ENCODE results near the gene HOXA7. TPM values are rescaled to one million over a fixed set of nuclear protein-coding genes. Genes with fewer than 3 reads are reported as not detected.
A peak's percentile ranks its signal among the peaks of the same experiment; 100 is the strongest.

HOXA7 gene
- total RNA-seq, 1 donor, result 3.6 TPM

DNA sequence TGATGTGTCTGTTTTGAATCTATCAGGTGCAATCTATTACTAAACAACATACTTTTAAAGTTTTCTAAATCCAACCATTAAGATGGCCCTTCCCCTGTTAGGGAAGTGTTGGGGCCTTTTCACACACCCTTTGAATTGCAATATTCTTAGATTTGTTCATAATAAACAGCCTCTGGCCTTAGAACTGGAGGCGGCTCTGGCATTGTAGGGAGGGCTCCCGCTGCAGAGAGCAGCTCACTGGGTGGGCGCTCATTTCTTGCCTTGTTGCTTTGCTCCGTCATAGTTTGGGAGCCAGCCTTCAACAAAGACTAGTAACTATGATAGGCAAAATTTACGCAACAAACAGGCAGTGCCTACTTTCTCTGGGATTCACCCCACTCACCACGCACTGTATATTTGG lies 21.9 kb upstream of the HOXA7 start:
- Histone ChIP-seq H3K27me3 (ENCODE audit: insufficient read depth, low read length) (no peaks in the 10 kb centered on the region), H2AFZ (ENCODE audit: low read length) (no peak overlapping the region), H3K4me3 (ENCODE audit: insufficient read depth, low read length) (peak overlapping the region; percentile 75), H3K4me2 (ENCODE audit: insufficient read depth, low read length) (peak overlapping the region; percentile 99), H3K79me2 (ENCODE audit: insufficient read depth, low read length) (peaks cover 98% of the 10 kb centered on the region), H3K36me3 (ENCODE audit: insufficient read depth, low read length) (peaks cover 8% of the 10 kb centered on the region), H3K9me3 (ENCODE audit: low read depth, low read length) (no peaks in the 10 kb centered on the region), H3K4me1 (ENCODE audit: insufficient read depth, low read length) (peaks cover 71% of the 10 kb centered on the region), H3K27ac (ENCODE audit: low read depth, low read length) (peak overlapping the region; percentile 76), H4K20me1 (ENCODE audit: insufficient read depth, low read length) (no peaks in the 10 kb centered on the region)
- DNase-seq (ENCODE audit: insufficient read length, low spot score, missing footprints), result peak; percentile 93
- no peak for TF ChIP-seq CTCF (IDR thresholded peaks at IDR 0.05; ENCODE audit: extremely low read depth, low read depth, low read length)

DNA sequence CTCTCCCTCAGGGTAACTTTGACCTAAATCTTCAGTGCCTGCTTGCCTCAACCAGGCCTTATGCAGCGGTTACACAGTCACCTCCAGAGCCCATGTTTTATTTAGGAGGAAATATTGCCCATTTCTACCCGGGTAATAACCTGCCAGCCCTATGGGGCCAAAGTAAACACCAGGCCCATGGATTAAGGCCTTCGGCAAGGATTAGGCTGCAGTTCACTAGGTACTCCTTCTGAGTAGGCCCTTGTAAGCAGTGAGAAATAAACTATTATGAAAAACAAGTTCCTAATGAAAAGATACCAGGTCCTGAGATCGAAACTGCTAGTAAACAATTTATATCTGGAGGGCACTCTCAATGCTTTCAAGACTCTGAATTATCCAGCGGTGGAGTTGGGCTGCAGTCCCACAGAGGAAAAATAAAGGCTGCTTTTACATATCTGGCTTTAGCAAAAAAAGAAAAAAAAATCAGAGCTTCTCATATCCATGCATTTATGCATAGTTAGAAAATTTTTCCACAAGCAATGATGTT lies 21.4 kb upstream of the HOXA7 start:
- Histone ChIP-seq H3K36me3 (ENCODE audit: insufficient read depth, low read length) (peaks cover 8% of the 10 kb centered on the region), H2AFZ (ENCODE audit: low read length) (no peak overlapping the region), H3K4me1 (ENCODE audit: insufficient read depth, low read length) (peaks cover 69% of the 10 kb centered on the region), H3K27ac (ENCODE audit: low read depth, low read length) (peak overlapping the region; percentile 76), H3K9me3 (ENCODE audit: low read depth, low read length) (no peaks in the 10 kb centered on the region), H3K79me2 (ENCODE audit: insufficient read depth, low read length) (peaks cover 98% of the 10 kb centered on the region), H4K20me1 (ENCODE audit: insufficient read depth, low read length) (no peaks in the 10 kb centered on the region), H3K27me3 (ENCODE audit: insufficient read depth, low read length) (no peaks in the 10 kb centered on the region), H3K4me3 (ENCODE audit: insufficient read depth, low read length) (peak overlapping the region; percentile 75), H3K4me2 (ENCODE audit: insufficient read depth, low read length) (peak overlapping the region; percentile 99)
- DNase-seq (ENCODE audit: insufficient read length, low spot score, missing footprints), result no peak
- TF ChIP-seq CTCF (IDR thresholded peaks at IDR 0.05; ENCODE audit: extremely low read depth, low read depth, low read length), result no peak

DNA sequence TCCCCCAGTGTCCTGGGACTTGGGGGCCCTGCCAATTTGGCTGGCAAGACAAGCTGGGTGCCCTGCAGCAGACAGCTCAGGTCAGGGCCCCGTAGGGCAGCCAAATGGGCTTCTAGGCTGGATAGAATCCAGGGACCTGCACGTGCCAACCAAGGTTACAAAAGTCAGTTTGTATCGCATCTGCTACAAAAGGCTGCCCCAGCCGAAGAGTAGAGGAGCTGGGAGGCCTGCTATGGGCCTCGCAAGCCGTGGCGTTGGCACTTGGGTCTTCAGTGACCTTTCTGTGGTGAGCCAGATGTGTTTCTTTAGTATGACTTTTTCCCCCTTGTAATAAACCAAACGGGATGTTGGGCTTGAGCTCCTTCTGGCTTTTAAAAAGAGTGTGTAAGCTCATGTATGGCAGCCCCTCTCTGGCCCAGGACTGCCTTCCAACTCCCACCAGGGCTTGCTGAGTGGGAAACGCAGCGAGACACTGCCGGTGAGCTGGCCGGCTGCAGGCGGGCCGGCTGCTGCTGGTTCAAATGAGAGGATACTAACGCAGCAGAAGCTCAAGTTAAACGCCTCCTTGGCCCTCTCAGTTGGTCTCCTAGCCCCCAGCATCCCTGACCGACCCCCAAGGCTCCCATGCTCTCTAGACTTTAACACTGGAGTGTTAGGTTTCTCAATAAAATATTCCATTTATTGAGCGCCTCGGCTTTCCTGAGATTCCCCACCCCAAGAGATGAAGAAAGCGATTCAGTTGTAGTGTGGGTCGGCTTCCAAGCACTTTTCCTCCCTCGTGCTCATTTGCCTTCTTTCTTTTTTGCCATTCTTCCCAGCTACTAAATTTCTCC lies 20.7 kb upstream of the HOXA7 start:
- no peak for TF ChIP-seq CTCF (IDR thresholded peaks at IDR 0.05; ENCODE audit: extremely low read depth, low read depth, low read length)
- H3K27me3 ChIP-seq (ENCODE audit: insufficient read depth, low read length), result no peaks in the 10 kb centered on the region
- H4K20me1 ChIP-seq (ENCODE audit: insufficient read depth, low read length), result peaks cover 5% of the 10 kb centered on the region
- H3K4me3 ChIP-seq (ENCODE audit: insufficient read depth, low read length), result peak overlapping the region; percentile 75
- H3K9me3 ChIP-seq (ENCODE audit: low read depth, low read length), result no peaks in the 10 kb centered on the region
- H3K4me2 ChIP-seq (ENCODE audit: insufficient read depth, low read length), result peak overlapping the region; percentile 99
- peak overlapping the region; percentile 20 for H2AFZ ChIP-seq (ENCODE audit: low read length)
- DNase-seq (ENCODE audit: insufficient read length, low spot score, missing footprints), result peak; percentile 83
- peaks cover 3% of the 10 kb centered on the region for H3K36me3 ChIP-seq (ENCODE audit: insufficient read depth, low read length)
- H3K27ac ChIP-seq (ENCODE audit: low read depth, low read length), result peak overlapping the region; percentile 76
- H3K79me2 ChIP-seq (ENCODE audit: insufficient read depth, low read length), result peaks cover 98% of the 10 kb centered on the region
- H3K4me1 ChIP-seq (ENCODE audit: insufficient read depth, low read length), result peaks cover 62% of the 10 kb centered on the region

GRCh38 chr7:27176524-27176845 lies 20.0 kb upstream of the HOXA7 start:
- Histone ChIP-seq H4K20me1 (ENCODE audit: insufficient read depth, low read length) (peaks cover 7% of the 10 kb centered on the region), H3K4me2 (ENCODE audit: insufficient read depth, low read length) (peak overlapping the region; percentile 99), H3K9me3 (ENCODE audit: low read depth, low read length) (no peaks in the 10 kb centered on the region), H3K27me3 (ENCODE audit: insufficient read depth, low read length) (no peaks in the 10 kb centered on the region), H3K36me3 (ENCODE audit: insufficient read depth, low read length) (peaks cover 7% of the 10 kb centered on the region), H3K4me1 (ENCODE audit: insufficient read depth, low read length) (peaks cover 55% of the 10 kb centered on the region), H2AFZ (ENCODE audit: low read length) (no peak overlapping the region), H3K27ac (ENCODE audit: low read depth, low read length) (peak overlapping the region; percentile 76), H3K4me3 (ENCODE audit: insufficient read depth, low read length) (peak overlapping the region; percentile 75), H3K79me2 (ENCODE audit: insufficient read depth, low read length) (peaks cover 98% of the 10 kb centered on the region)
- no peak for DNase-seq (ENCODE audit: insufficient read length, low spot score, missing footprints)
- no peak for TF ChIP-seq CTCF (IDR thresholded peaks at IDR 0.05; ENCODE audit: extremely low read depth, low read depth, low read length)
